HG03095 (cell line): ENCODE data around the gene KIF6.

ENCODE experiments used
- ATAC-seq: cut with Tn5 transposase; IDR thresholded peaks from one replicate; pipeline ENCODE4 v1.9.1; 2021; ENCODE audit warnings: moderate library complexity; ENCODE audit not compliant: unreplicated experiment

The KIF6 gene, protein sequence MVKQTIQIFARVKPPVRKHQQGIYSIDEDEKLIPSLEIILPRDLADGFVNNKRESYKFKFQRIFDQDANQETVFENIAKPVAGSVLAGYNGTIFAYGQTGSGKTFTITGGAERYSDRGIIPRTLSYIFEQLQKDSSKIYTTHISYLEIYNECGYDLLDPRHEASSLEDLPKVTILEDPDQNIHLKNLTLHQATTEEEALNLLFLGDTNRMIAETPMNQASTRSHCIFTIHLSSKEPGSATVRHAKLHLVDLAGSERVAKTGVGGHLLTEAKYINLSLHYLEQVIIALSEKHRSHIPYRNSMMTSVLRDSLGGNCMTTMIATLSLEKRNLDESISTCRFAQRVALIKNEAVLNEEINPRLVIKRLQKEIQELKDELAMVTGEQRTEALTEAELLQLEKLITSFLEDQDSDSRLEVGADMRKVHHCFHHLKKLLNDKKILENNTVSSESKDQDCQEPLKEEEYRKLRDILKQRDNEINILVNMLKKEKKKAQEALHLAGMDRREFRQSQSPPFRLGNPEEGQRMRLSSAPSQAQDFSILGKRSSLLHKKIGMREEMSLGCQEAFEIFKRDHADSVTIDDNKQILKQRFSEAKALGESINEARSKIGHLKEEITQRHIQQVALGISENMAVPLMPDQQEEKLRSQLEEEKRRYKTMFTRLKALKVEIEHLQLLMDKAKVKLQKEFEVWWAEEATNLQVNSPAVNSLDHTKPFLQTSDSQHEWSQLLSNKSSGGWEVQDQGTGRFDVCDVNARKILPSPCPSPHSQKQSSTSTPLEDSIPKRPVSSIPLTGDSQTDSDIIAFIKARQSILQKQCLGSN

DNA sequence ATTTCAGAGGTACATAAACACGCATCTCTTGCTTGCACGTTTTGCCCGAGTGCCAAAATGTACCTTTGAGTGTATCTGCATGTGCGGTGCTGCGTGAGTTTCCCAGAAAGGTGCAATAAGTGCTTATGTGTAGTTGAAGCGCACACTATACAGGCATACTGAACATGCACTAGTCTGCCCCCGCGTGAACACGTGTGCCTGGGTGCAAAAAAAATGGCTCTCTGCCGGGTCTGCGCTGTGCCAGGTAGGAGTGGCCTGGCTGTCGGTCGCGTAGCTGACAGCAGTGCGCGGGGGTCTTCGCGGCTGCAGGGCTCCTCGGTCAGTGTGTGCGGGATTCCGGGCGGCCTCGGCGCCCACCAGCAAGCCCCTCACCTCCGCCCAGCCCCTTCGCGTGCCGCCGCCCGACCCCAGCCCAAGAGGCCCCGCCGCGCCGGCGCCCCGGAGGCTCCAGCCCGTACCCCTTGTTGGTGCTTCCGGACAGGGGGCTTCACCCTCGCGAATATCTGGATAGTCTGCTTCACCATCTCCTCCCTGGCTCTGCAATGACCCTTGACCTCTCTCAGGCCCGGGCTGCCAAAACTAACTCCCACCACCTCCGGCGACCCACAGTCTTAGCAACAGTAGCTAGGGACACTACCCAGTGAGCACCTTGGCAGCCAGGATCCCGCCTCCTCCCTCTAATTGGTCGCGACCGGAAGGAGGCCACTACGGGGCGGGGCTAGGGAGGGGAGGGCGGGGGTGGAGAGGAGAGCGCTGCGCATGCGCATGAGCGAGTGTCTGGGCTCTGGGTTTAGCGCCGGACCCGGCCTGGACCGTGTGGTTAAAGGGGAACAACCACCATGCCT, at the start of gene KIF6:
KIF6 (minus strand) TSS at position 622 of the 845 bp plus-strand sequence; CDS start at position 524, 98 bp downstream.
- peak; percentile 98 for ATAC-seq

DNA sequence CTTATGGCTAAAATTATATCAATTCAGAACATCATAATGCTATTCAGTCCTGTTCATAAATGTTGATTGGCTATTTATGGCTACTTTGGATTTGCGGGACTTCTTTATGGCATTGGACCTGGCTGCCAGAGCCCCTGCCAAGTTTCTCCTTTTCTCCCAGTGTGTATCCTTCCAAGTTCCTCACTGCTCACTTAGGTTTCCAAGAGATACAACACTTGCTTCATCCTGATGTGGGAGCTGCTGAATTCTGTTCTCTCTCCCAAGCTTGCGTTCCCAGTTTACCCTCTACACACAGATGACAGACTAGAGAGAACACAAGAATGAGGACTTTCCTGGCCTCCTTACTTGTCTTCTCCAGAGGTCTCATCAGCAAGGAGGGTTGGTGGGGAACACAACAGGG, 48.6 kb upstream of the KIF6 start:
- no peak for ATAC-seq

DNA sequence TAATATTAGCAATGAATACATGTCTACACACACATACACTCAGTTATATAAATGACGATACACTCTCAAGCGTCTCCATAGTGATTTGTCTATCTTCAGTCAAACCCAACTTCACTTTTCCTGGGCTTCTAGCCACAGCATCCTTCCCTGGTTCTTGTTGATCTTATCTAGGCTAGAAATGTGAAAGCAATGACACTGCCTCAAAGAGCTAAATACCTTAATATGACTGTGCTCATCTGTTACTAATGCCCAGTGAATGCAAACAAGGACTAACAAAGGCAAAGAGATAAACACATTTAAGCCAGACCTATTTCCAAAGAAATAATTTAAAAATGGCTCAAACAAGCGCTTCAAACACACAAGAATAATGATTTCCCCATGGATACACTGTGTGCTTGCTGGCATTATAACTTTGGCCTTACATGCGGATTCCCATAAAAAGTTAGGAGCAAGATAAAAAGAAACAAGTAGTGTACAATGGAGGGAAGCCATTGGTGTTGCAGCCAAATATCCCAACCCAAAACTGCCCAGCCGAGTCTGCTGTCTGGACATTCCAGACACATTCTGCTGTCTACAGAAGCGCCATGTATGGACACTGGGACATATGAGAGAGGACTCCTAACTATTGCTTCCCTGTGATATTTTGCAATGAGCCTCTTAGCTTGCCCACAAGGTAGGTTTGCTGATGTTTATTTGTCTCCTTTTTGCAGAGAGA, 47.5 kb upstream of the KIF6 start:
- no peak for ATAC-seq

DNA sequence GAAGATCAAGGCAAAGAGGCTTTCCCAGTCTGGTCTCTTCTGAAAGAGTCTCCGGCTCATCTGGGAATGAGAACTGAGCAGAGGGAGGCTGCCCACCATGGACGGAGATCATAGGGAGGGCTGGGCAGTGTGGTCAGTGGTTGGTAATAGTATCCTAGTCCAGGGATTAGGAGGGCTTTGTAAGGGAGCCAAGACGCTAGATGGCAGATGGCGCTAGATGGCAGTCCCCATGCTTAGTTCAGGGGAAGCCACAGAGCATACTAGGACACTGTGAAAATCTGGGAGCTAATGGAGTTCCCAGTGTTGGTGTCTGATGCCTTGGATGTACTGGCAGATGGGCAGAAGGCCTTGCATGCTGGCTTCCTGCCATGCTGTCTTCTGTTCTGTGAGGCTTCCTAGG, 45.2 kb upstream of the KIF6 start:
- ATAC-seq: no peak

DNA sequence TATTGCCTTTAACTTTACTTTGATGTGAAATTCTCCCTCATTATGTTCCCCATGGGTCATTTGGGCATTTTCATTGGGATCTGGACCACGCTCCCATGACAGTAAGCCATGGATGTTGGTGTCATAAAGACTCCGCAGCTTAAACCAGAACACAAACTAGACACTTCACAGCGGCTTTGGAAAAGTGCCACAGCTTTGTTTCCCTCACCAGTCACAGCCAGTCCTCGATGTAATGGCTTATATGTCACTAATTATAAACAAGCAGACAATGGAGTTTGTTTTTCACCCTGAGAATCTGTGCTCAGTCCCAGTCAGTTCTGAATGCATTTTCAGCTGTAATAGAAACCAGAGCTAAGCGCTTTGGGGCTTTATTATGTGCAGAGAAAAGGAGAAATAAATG, 43.8 kb upstream of the KIF6 start:
- no peak for ATAC-seq

DNA sequence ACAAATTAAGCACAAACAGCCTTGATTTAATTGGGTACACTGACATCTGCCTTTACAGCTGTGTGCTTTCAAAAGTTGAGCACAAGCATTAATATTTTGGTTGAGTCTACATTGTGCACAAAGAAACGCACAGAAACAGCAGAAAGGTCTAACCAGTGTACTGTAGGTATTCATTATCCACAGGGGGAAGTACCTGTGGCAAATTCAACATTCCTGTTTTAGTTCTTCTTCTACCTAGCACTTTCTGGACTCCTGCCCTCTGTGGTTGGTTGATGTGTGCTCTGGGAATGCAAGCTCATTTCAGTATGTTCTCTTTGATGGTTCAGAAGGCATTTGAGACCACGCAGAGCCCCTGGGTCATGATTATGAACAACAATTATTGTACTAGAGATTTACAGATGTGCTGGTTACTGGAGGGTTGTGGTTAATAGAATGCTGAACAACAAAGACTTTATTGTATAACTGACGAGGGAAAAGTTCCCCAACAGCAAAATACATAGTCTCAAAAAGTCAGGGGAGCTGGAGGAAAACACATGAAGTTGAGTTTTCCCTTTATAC, 40.4 kb upstream of the KIF6 start:
- no peak for ATAC-seq

DNA sequence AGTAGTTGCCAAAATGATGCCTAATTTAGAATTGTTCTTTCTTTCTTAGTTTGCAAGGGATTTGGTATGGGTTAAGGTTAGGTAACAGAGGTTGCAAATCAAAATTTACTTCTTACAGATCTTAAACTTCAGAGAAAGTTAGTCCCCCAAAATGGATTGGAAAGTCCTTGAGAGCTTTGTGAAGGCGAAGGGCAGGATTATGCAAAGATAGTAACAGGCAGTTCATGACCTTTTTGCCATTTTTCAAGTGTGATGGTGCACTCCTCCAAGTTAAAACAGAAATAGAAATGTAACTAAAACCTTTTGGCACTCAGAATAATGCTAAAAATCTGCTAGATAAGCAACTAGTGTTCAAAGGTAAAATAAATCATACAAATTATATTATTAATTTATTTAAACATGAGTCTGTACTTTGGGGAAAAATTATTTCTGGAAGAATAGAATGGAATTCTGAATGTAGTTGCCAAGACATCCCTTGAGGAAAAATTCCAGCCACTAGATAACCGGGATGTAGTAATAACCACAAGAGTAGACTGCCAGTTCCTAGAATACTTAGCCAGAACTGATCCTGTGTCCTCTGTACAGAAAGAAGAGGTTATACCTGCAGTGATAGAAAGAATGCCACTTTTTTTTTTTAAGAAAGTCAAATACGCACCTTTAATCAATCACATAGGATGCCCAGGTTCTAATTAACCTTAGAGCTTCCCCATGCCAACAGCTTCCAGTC, 35.2 kb upstream of the KIF6 start:
- no peak for ATAC-seq

DNA sequence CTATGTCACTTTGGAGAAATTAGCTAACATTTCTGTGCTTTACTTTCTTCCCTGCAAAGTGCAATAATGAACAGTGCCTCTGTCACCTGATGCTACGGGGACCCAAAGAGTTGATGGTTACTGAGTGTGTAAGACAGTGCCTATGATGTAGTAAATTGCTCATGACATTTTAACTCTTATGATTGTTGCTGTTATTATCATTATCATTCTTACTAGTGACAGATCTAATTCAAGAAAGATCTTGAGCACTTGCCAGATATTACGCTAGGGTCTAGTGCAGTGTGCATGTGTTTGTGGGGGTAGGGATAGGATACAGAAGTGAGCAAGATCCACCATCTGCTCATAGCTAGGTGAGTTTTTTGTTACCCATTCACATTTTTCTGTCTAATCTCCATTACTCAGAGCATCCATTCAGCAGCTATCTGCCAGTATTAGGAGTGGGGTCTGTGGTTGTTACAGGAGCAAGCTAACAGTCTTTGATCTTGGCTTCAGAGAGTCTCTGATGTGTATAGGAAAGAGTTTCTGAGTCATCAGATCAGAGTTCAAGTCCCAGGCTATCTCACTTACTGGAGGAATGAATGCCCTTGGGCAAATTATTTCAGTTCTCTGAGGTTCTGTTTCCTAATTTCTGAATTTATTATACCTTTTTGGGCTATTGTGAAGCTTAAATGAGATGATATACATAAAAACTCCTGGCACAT, 33.8 kb upstream of the KIF6 start:
- no peak for ATAC-seq

DNA sequence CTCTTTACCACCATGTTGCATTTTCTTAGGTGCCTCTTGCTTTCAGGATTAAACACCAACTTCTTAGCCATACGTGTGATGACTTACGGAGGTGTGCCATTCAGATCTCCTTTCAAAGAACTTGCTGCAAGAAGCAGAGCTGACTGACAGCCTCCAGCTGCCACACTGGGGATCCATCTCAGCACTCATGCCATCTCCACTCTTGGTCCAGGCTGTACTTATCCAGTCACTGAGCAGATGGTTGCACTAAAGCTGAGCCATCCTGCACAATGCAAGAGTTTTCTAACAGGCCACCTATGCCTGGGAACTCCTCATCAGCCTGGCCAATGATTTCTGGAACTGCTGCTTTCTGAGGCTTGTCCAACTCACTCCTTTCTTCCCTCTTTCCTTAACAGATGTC, 31.4 kb upstream of the KIF6 start:
- no peak for ATAC-seq

DNA sequence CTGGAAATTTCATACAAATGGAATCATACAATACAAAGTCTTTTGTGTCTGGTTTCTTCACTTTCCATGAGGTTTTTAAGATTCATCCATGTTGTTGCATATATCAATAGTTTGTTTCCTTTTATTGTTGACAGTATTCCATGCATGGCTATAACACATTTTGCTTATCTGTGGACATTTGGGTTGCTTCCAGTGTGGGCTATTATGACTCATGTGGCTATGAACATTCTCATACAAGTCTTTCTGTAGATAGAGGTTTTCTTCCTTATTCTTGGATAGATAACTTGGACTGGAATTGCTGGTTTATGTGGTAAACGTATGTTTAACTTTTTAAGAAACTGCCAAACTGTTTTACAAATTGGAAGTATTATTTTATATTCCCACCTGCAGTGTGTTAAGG, 30.0 kb upstream of the KIF6 start:
- ATAC-seq: no peak

DNA sequence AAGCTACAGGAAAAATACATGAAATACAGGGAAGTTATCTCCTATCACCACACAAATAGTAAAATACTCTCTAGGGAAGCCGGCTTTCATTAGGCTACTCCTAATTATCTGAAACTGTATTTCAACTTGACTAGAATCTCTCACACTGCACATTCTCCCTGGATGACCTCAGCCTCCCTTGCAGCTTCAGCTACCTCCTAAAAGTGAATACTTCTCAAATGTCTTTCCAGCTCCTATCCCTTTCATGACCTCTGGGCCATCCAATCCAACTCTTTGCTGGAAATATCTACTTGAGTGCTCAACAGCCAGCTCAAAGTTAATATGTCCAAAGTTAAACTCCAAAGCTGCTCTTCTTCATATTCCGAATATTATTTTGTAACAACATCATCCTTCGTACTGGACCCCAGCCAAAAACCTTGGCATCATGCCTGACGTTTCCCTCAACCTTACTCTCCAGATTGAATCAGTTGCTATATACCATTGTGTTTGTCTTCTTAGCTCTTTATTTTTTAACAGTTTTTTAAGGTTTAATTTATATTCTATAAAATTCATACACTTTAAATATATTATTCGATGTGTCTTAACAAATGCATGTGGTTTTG, 29.4 kb upstream of the KIF6 start:
- ATAC-seq: no peak

DNA sequence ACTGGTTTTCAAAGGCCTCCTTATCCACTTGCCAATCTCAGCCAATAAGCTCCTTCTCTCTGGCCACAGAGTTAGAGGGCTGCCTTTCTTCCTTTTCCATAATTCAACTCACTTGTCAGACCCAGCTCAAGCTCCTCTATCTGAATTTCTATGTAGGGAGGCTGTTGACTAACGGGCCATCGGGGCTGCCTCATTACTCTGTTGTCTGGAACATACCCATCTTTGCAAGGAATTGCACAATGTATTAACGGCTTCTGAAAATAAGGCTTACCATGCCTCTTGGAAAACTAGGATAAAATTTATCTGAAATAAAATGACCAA, 28.5 kb upstream of the KIF6 start:
- no peak for ATAC-seq

DNA sequence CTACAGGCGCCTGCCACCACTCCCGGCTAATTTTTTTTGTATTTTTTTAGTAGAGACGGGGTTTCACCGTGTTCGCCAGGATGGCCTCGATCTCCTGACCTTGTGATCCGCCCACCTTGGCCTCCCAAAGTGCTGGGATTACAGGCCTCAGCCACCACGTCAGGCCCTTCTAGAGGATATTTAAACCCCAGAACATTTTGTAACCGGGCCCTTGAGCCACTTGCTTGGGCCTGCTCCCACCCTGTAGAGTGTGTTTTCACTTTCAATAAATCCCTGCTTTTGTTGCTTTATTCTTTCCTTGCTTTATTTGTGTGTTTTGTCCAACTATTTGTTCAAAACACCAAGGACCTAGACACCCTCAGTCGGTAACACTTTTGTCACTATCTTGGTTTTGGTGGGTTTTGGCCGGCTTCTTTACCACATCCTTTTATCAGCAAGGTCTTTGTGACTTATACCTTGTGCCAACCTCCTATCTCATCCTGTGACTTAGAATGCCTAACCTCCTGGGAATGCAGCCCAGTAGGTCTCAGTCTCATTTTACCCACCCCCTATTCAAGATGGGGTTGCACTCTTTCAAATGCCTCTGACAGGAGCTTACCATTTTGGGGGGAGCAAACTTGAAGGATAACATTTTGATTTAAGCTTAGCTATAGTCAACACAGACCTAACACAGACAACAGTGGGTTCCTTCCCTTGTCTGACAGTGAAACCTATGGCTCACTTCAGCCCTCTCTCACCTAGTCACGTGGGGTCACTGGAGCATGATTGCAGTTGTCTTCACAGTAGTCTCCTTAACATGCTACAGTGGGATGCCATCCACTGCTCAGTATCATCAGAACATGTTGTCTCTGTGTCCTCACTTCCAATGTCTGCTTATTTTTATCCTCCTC, 27.9 kb upstream of the KIF6 start:
- no peak for ATAC-seq

DNA sequence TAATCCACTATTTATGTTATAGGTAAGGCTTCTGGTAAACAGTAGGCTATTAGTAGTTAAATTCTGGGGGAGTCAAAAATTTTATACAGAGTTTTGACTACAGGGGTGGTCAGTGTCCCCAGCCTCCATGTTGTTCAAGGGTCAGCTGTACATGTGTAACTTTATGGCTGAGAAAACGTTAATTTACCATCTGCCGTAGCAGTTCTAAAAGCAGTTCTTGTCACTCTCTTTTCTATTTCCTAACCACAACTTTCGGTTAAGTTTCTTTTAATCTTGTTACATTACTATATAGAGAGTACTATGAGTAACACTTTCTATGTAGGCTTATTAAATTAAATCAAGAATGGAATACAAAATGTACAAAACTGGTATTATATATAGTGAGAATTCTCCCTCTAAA, 21.6 kb upstream of the KIF6 start:
- no peak for ATAC-seq

DNA sequence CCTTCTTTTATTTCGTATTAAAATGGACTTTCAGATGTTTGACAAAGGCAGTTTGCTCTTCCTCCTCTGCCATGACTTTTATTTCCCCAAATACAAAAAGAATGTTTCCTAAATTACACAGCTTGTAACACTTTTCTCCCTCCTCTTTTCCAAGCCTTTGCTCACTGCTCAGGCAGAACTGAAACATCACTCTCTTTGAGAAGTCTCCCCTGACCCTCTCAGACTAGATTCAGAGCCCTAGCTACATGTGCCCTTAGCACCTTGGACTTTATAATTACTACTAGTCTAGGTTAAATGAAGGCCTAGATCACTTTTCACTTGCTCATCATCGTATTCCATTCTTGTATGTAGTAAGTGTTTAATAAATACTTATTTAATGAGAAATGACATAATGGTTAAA, 8.5 kb upstream of the KIF6 start:
- ATAC-seq: no peak

DNA sequence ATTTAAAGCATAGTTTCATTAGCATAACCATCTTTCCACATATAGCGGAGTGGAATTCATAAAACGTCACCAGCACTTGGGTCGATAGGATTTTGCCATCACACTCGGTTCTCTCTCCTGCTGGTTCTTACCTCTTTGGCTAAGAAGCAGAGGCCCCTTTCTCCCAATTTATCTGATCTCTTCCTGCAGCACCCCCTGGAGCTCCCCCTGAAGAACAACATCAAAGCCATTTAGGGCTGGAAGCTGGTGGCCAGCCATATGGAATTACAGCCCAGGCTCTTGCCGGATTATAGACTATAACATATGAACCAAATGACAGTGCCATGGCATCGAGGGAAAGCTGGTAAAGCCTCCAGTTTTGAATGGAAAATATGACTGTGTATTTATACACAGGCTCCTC, 6.4 kb upstream of the KIF6 start:
- ATAC-seq: no peak

DNA sequence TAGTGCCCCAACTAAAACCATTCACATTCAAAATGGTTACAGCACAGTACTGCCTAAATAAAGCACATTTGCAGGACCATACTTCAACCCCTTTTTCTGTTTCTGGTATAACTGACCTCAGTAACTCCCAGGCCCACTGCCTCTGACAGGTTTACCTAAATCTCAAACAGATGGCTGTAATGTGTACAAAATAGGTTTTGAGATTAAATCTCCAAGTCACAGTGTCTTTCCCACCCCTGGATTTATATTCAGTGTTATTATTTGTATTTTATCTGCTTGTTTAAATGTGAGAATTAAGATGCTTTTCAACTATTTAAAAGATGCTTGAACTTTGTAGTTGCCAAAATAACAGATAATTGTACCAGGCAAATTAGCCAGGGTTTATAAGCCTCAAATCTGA, 4.7 kb upstream of the KIF6 start:
- no peak for ATAC-seq

DNA sequence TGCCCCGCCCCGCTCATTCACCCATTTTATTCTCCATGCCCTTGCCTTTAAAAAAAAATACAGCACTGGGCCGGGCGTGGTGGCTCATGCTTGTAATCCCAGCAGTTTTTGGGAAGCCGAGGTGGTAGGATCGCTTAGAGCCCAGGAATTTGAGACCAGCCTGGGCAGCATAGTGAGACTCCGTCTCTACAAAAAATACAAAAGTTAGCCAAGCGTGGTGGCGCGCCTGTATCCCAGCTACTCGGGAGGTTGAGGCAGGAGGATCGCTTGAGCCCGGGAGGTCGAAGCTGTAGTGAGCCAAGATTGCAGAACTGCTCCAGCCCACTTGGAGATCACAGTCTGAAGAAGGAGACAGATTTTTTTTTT, 407 bp upstream of the KIF6 start:
- no peak for ATAC-seq
